PC-3 (cell line): Measurements from ENCODE around the gene SERPINE1. TPM values are rescaled to one million over a fixed set of nuclear protein-coding genes. Genes with fewer than 3 reads are reported as not detected.

Source experiments
- ATAC-seq: fragments of 200-7000 bp; cut with Tn5 transposase; 2 replicates; pipeline ENCODE4 v1.9.1; 2020; ENCODE audit warnings: mild to moderate bottlenecking, moderate library complexity
- BruUV-seq: library from RNA; stranded (reverse); fragments of 400-500 nt; replicated peaks from 2 replicates; lab custom pipeline; 2021; lab: Mats Ljungman, UMichigan
- CTCF ChIA-PET: fragments of 300-600 bp; sonication (Branson Sonifier 250); formaldehyde crosslinking; loops from one replicate; lab custom pipeline; 2022; ENCODE audit warnings: antibody characterized with exemption; lab: Charles Lee
- POLR2A ChIA-PET: fragments of 300-600 bp; sonication (Branson Sonifier 250); formaldehyde crosslinking; loops from one replicate; lab custom pipeline; 2022; ENCODE audit warnings: antibody characterized with exemption; ENCODE audit not compliant: unreplicated experiment; lab: Charles Lee
- DNase-seq: peaks from one replicate; pipeline ENCODE4 v3.0.0-alpha.2; 2015
- H2AFZ ChIP-seq: fragments of 300-600 bp; sonication (generic); 2 replicates; pipeline ENCODE4 v1.6.0; 2016; ENCODE audit warnings: antibody characterized with exemption, low read length
- H3F3A ChIP-seq: fragments of 300-600 bp; sonication (generic); one replicate; pipeline ENCODE4 v1.6.0; 2017; ENCODE audit warnings: antibody characterized with exemption, low read length, control low read depth, mild to moderate bottlenecking; ENCODE audit not compliant: unreplicated experiment
- H3K27ac ChIP-seq: fragments of 300-600 bp; sonication (generic); 2 replicates; pipeline ENCODE4 v1.5.1; 2016; ENCODE audit warnings: mild to moderate bottlenecking, low read length
- H3K27me3 ChIP-seq: fragments of 300-600 bp; sonication (generic); 2 replicates; pipeline ENCODE4 v1.6.1; 2016; ENCODE audit warnings: low read length, mixed read lengths
- H3K36me3 ChIP-seq: fragments of 300-600 bp; sonication (generic); 2 replicates; pipeline ENCODE4 v1.6.1; 2016; ENCODE audit warnings: low read depth, mixed run types, low read length, mixed read lengths
- H3K4me1 ChIP-seq: fragments of 300-600 bp; sonication (generic); 2 replicates; pipeline ENCODE4 v1.5.1; 2016; ENCODE audit warnings: low read length; ENCODE audit not compliant: insufficient read depth
- H3K4me2 ChIP-seq: fragments of 300-600 bp; sonication (generic); 2 replicates; pipeline ENCODE4 v1.6.0; 2016; ENCODE audit warnings: low read length
- H3K4me3 ChIP-seq: fragments of 300-600 bp; sonication (generic); 2 replicates; pipeline ENCODE4 v1.5.1; 2016; ENCODE audit warnings: mild to moderate bottlenecking, low read length, mixed read lengths
- H3K79me2 ChIP-seq: fragments of 300-600 bp; sonication (generic); 2 replicates; pipeline ENCODE4 v1.6.1; 2017; ENCODE audit warnings: low read length, mixed read lengths
- H3K9ac ChIP-seq: fragments of 300-600 bp; sonication (generic); 2 replicates; pipeline ENCODE4 v1.6.0; 2016; ENCODE audit warnings: mild to moderate bottlenecking, low read length
- H3K9me2 ChIP-seq: fragments of 300-600 bp; sonication (generic); replicated peaks from 2 replicates; pipeline ENCODE4 v1.6.1; 2016; ENCODE audit warnings: mixed run types, low read length, mixed read lengths
- H3K9me3 ChIP-seq: fragments of 300-600 bp; sonication (generic); 2 replicates; pipeline ENCODE4 v1.6.1; 2016; ENCODE audit warnings: low read length, mixed read lengths
- H4K20me1 ChIP-seq: fragments of 300-600 bp; sonication (generic); 2 replicates; pipeline ENCODE4 v1.6.1; 2016; ENCODE audit warnings: low read length, mixed read lengths
- CTCF ChIP-seq: fragments of 300-600 bp; sonication (generic); conservative IDR thresholded peaks from 2 replicates; pipeline ENCODE4 v1.5.1; 2017; ENCODE audit warnings: antibody characterized with exemption, low read depth, mild to moderate bottlenecking, low read length
- EZH2 ChIP-seq: fragments of 300-600 bp; sonication (generic); IDR thresholded peaks from one replicate; pipeline ENCODE4 v1.6.1; 2017; ENCODE audit warnings: antibody characterized with exemption, mild to moderate bottlenecking, low read length; ENCODE audit not compliant: unreplicated experiment
- EZH2phosphoT487 ChIP-seq: fragments of 300-600 bp; sonication (generic); IDR thresholded peaks from 2 replicates; pipeline ENCODE4 v1.6.1; 2018; ENCODE audit warnings: mild to moderate bottlenecking, antibody characterized with exemption, low read length, borderline replicate concordance
- intact Hi-C: fragments of 100-400 bp; cut with micrococcal nuclease; formaldehyde crosslinking; loops from 2 replicates; pipeline ENCODE4 v1.9.0; 2023
- total RNA-seq: library from RNA; depleted of rRNA; stranded (reverse); fragments of >200 nt; gene quantifications from 2 replicates; pipeline ENCODE4 v1.2.3, GENCODE V29; 2014

SERPINE1 gene
- total RNA-seq, 1 experiment from 2014 or later, result 46.1 TPM

GRCh38 chr7:101153969-101154692 lies 27.2 kb downstream of the SERPINE1 start, which contains the start of gene AP1S1:
AP1S1 (plus strand) TSS chr7:101154476; CDS start chr7:101154515, 39 bp downstream.
- Histone ChIP-seq H3K4me3 (peak within 1 kb of the TSS; percentile 78), H4K20me1 (no peaks in the 10 kb centered on the region)

GRCh38 chr7:101154693-101155102 lies 27.8 kb downstream of the SERPINE1 start:
- H3K9ac ChIP-seq, result peak overlapping the region; percentile 93
- no peaks in the 10 kb centered on the region for H3F3A ChIP-seq
- TF ChIP-seq EZH2 (no peak), EZH2phosphoT487 (no peak), CTCF (no peak)
- H3K4me3 ChIP-seq, result peak overlapping the region; percentile 78
- no peaks in the 10 kb centered on the region for H3K9me3 ChIP-seq
- H2AFZ ChIP-seq, result peak overlapping the region; percentile 65; the same call in 1 of the 2 replicates
- ATAC-seq, result peak; percentile 43
- peak overlapping the region; percentile 29; the same call in 1 of the 2 replicates for H3K27ac ChIP-seq
- no TSS peak for BruUV-seq
- H3K4me1 ChIP-seq, result peaks cover 34% of the 10 kb centered on the region
- ChIA-PET CTCF (interaction anchor here (0.7 kb wide), 1 partner anchor 11 kb away, joined by 3 read pairs; no protein-coding TSS in a partner anchor), POLR2A (no interaction called here)
- intact Hi-C loops, result no loop called here
- H3K9me2 ChIP-seq, result no peaks in the 10 kb centered on the region
- H4K20me1 ChIP-seq, result no peaks in the 10 kb centered on the region
- H3K79me2 ChIP-seq, result peaks cover 21% of the 10 kb centered on the region
- H3K4me2 ChIP-seq, result peak overlapping the region; percentile 98
- no peak for DNase-seq
- H3K36me3 ChIP-seq, result peaks cover 9% of the 10 kb centered on the region; the same call in 1 of the 2 replicates
- H3K27me3 ChIP-seq, result no peaks in the 10 kb centered on the region

More at GRCh38 chr7:101153969-101154692, 27.2 kb downstream of the SERPINE1 start, which contains the start of gene AP1S1:
- DNase-seq, result peak; percentile 93
- H3K9me3 ChIP-seq, result no peaks in the 10 kb centered on the region
- H3K9ac ChIP-seq, result peak within 1 kb of the TSS; percentile 93
- ChIA-PET CTCF (no interaction called here), POLR2A (no interaction called here)
- no peaks in the 10 kb centered on the region for H3F3A ChIP-seq
- H3K27me3 ChIP-seq, result no peaks in the 10 kb centered on the region
- H3K9me2 ChIP-seq, result no peaks in the 10 kb centered on the region
- peak within 1 kb of the TSS; percentile 29; the same call in 1 of the 2 replicates for H3K27ac ChIP-seq
- peak within 1 kb of the TSS; percentile 65; the same call in 1 of the 2 replicates for H2AFZ ChIP-seq
- no TSS peak for BruUV-seq
- no peak for TF ChIP-seq EZH2phosphoT487
- no peak for TF ChIP-seq CTCF
- no peak for TF ChIP-seq EZH2
- ATAC-seq, result peak; percentile 92
- peak within 1 kb of the TSS; percentile 98 for H3K4me2 ChIP-seq
- peaks cover 21% of the 10 kb centered on the region for H3K79me2 ChIP-seq
- H3K36me3 ChIP-seq, result peaks cover 6% of the 10 kb centered on the region; the same call in 1 of the 2 replicates
- intact Hi-C loops, result no loop called here
- peaks cover 28% of the 10 kb centered on the region for H3K4me1 ChIP-seq
